Esophagus squamous epithelium (tissue), 4 donors: ENCODE measurements around the gene SCLY.

Experiments used
- CTCF ChIP-seq, 6 experiments: fragments of 450-650 bp in 4 of 6; fragments of 200-600 bp in 2 of 6; sonication (generic) in 2 of 6; IDR thresholded peaks; one replicate each; pipeline ENCODE4 v1.5.1; 2016 to 2019; ENCODE audit warnings: antibody characterized with exemption in 6 of 6, mild to moderate bottlenecking in 4 of 6, moderate library complexity in 4 of 6
- POLR2A ChIP-seq, 4 donors: fragments of 450-650 bp; IDR thresholded peaks; one replicate each; pipeline ENCODE4 v1.6.1; 2017; ENCODE audit warnings: antibody characterized with exemption in 4 of 4, mild to moderate bottlenecking in 4 of 4, moderate library complexity in 3 of 4

GRCh38 chr2:238023608-238024007 is 37.2 kb upstream of the SCLY start:
- TF ChIP-seq POLR2A (IDR thresholded peaks at IDR 0.05) = no peak
- no peak for TF ChIP-seq CTCF (IDR thresholded peaks at IDR 0.05)
